HEK293 (cell line): ENCODE data around the gene MCOLN1.
A peak's percentile ranks its signal among the peaks of the same experiment; 100 is the strongest.

Experiments
- CTCF ChIA-PET: fragments of 350-600 bp; formaldehyde crosslinking; extraction: SDS; loops from one replicate; lab custom pipeline; 2021; ENCODE audit warnings: antibody characterized with exemption; lab: Yijun Ruan, JAX
- POLR2A ChIA-PET: fragments of 300-600 bp; formaldehyde crosslinking; extraction: SDS; loops from one replicate; lab custom pipeline; 2020; ENCODE audit warnings: antibody characterized with exemption, inconsistent platforms; lab: Yijun Ruan, JAX
- H3K27ac ChIP-seq: fragments of 200-500 bp; sonication (Bioruptor generic); 2 replicates; pipeline ENCODE4 v1.5.1; 2014; ENCODE audit warnings: low read depth, low read length, control low read depth, inconsistent platforms; ENCODE audit errors: extremely low read depth
- H3K36me3 ChIP-seq, 2 experiments: fragments of 200-500 bp in 1 of 2; sonication (Bioruptor generic) in 1 of 2; 1 replicate in 1 of 2; 2 replicates in 1 of 2; pipeline ENCODE4 v1.5.1; 2014 to 2017; ENCODE audit warnings: inconsistent platforms in 2 of 2, low read length in 2 of 2; ENCODE audit not compliant: control insufficient read depth in 2 of 2, insufficient read depth in 1 of 2
- H3K4me1 ChIP-seq: fragments of 200-500 bp; sonication (Bioruptor generic); 2 replicates; pipeline ENCODE4 v1.5.1; 2014; ENCODE audit warnings: mild to moderate bottlenecking, low read length, inconsistent platforms; ENCODE audit not compliant: control insufficient read depth, insufficient read depth
- H3K4me3 ChIP-seq: 2 replicates; pipeline ENCODE4 v1.5.1; 2011; ENCODE audit warnings: low read depth, mild to moderate bottlenecking, control low read depth, low read length, moderate library complexity
- H3K9me3 ChIP-seq: fragments of 200-500 bp; sonication (Bioruptor generic); 2 replicates; pipeline ENCODE4 v1.5.1; 2014; ENCODE audit warnings: low read depth, low read length, inconsistent platforms; ENCODE audit not compliant: control insufficient read depth, insufficient read depth
- GLI2 ChIP-seq: fragments of 450-650 bp; formaldehyde crosslinking; IDR thresholded peaks from 2 replicates; pipeline ENCODE4; 2017; ENCODE audit warnings: missing biosample characterization, missing genetic modification characterization, low read depth, borderline replicate concordance
- HIC1 ChIP-seq: fragments of 450-650 bp; formaldehyde crosslinking; IDR thresholded peaks from 2 replicates; pipeline ENCODE4 v1.5.1; 2016; ENCODE audit warnings: missing biosample characterization, missing genetic modification characterization
- INSM2 ChIP-seq: fragments of 450-650 bp; formaldehyde crosslinking; IDR thresholded peaks from 2 replicates; pipeline ENCODE4 v1.5.1; 2016; ENCODE audit warnings: missing biosample characterization, missing genetic modification characterization
- KLF8 ChIP-seq: fragments of 450-650 bp; formaldehyde crosslinking; IDR thresholded peaks from 2 replicates; pipeline ENCODE4 v1.5.1; 2016; ENCODE audit warnings: missing biosample characterization, missing genetic modification characterization
- SALL2 ChIP-seq: fragments of 450-650 bp; formaldehyde crosslinking; IDR thresholded peaks from 2 replicates; pipeline ENCODE4 v1.5.0; 2017; ENCODE audit warnings: missing biosample characterization, mild to moderate bottlenecking, missing genetic modification characterization, borderline replicate concordance
- TRIM28 ChIP-seq: IDR thresholded peaks from 2 replicates; pipeline ENCODE4 v1.6.1; 2011; ENCODE audit warnings: low read length, control low read depth, borderline replicate concordance
- YY1 ChIP-seq: fragments of 450-650 bp; formaldehyde crosslinking; IDR thresholded peaks from 2 replicates; pipeline ENCODE4 v1.5.1; 2018; ENCODE audit warnings: missing biosample characterization, missing genetic modification characterization
- ZBTB48 ChIP-seq: fragments of 450-650 bp; formaldehyde crosslinking; IDR thresholded peaks from 2 replicates; pipeline ENCODE4 v1.5.1; 2016; ENCODE audit warnings: missing biosample characterization, missing genetic modification characterization
- ZBTB7A ChIP-seq: fragments of 450-650 bp; formaldehyde crosslinking; IDR thresholded peaks from 2 replicates; pipeline ENCODE4 v1.5.1; 2016; ENCODE audit warnings: low read depth, missing biosample characterization, missing genetic modification characterization
- ZFP41 ChIP-seq: fragments of 450-650 bp; formaldehyde crosslinking; IDR thresholded peaks from 2 replicates; pipeline ENCODE4 v1.5.1; 2016; ENCODE audit warnings: missing biosample characterization, missing genetic modification characterization, borderline replicate concordance
- ZNF132 ChIP-seq: fragments of 450-650 bp; formaldehyde crosslinking; IDR thresholded peaks from 2 replicates; pipeline ENCODE4 v1.5.1; 2017; ENCODE audit warnings: missing biosample characterization, missing genetic modification characterization, borderline replicate concordance
- ZNF18 ChIP-seq: fragments of 450-650 bp; formaldehyde crosslinking; IDR thresholded peaks from 2 replicates; pipeline ENCODE4 v1.5.1; 2016; ENCODE audit warnings: missing biosample characterization, missing genetic modification characterization
- ZNF239 ChIP-seq: fragments of 450-650 bp; formaldehyde crosslinking; IDR thresholded peaks from 2 replicates; pipeline ENCODE4 v1.5.1; 2016; ENCODE audit warnings: missing biosample characterization, missing genetic modification characterization
- ZNF248 ChIP-seq: fragments of 450-650 bp; formaldehyde crosslinking; IDR thresholded peaks from 2 replicates; pipeline ENCODE4 v1.5.1; 2017; ENCODE audit warnings: missing biosample characterization, missing genetic modification characterization
- ZNF26 ChIP-seq: fragments of 450-650 bp; formaldehyde crosslinking; IDR thresholded peaks from 2 replicates; pipeline ENCODE4 v1.5.1; 2016; ENCODE audit warnings: missing biosample characterization, missing genetic modification characterization
- ZNF292 ChIP-seq: fragments of 450-650 bp; formaldehyde crosslinking; IDR thresholded peaks from 2 replicates; pipeline ENCODE4 v1.5.1; 2016; ENCODE audit warnings: low read depth, missing biosample characterization, missing genetic modification characterization, borderline replicate concordance
- ZNF521 ChIP-seq: fragments of 450-650 bp; formaldehyde crosslinking; IDR thresholded peaks from 2 replicates; pipeline ENCODE4 v1.5.1; 2017; ENCODE audit warnings: missing biosample characterization, mild to moderate bottlenecking, missing genetic modification characterization
- ZNF76 ChIP-seq: fragments of 450-650 bp; formaldehyde crosslinking; IDR thresholded peaks from 2 replicates; pipeline ENCODE4; 2016; ENCODE audit warnings: low read depth, missing biosample characterization, missing genetic modification characterization, borderline replicate concordance
- ZSCAN30 ChIP-seq: fragments of 450-650 bp; IDR thresholded peaks from 2 replicates; pipeline ENCODE4 v1.5.1; 2018; ENCODE audit warnings: missing biosample characterization, mild to moderate bottlenecking, missing genetic modification characterization, moderate library complexity
- TF ChIP-seq, protein P1 (sequence below): fragments of 450-650 bp; formaldehyde crosslinking; IDR thresholded peaks from 2 replicates; pipeline ENCODE4 v1.5.1; 2016; ENCODE audit warnings: missing biosample characterization, missing genetic modification characterization, borderline replicate concordance
- TF ChIP-seq, protein P2 (sequence below): fragments of 450-650 bp; formaldehyde crosslinking; IDR thresholded peaks from 2 replicates; pipeline ENCODE4 v1.5.1; 2017; ENCODE audit warnings: missing biosample characterization, missing genetic modification characterization
- TF ChIP-seq, protein P3 (sequence below): fragments of 450-650 bp; formaldehyde crosslinking; IDR thresholded peaks from 2 replicates; pipeline ENCODE4 v1.5.1; 2017; ENCODE audit warnings: missing biosample characterization, missing genetic modification characterization

MCOLN1 gene

DNA sequence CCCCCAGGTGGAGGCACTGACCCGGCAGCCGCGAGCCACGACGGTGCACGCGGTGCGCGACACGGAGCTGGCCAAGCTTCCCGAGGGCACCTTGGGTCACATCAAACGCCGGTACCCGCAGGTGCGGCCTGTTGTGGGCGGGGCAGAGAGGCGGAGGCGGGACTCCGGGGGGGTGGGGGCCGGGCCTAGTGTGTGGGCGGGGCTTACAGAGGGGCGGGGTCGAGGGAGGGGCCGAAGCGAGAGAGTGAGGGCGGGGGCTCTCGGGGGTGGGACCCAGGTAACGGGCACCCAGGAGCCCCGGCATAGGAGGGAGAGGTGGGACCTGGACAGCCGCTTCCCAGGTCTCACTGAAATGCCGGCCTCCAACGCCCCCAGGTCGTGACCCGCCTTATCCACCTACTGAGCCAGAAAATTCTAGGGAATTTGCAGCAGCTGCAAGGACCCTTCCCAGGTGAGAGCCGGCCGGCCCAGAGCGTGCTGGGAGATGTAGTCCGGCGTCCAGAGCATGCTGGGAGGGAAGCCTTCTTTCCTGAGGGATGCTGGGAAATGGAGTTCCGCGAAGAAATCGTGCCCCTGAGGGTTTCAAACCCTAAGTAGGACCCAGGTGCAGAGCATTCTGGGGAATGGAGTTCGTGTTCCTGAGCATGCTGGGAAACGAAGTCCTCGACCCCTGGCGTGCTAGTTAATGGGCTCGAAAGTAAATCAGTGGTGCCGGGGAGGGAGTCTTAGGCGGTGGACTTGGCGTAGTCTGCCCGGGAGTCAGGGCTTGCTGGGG is 28.8 kb downstream of the MCOLN1 start:
- Histone ChIP-seq H3K27ac (no peak overlapping the region), H3K36me3 (peaks cover 0 to 19% of the 10 kb centered on the region in 2 experiments; a peak in 2 of 3 replicates), H3K4me1 (no peaks in the 10 kb centered on the region), H3K4me3 (no peak overlapping the region), H3K9me3 (no peaks in the 10 kb centered on the region)
- CTCF ChIA-PET: no interaction called here
- 0 out of 2 replicates have a peak, but pooled peaks have one; percentile 34 for TF ChIP-seq ZBTB7A
- no peak for TF ChIP-seq ZFP41
- TF ChIP-seq ZNF18: no peak
- TF ChIP-seq SALL2 (tag by site-specific recombination): no peak
- peak; percentile 88 for TF ChIP-seq ZNF76
- 0 out of 2 replicates have a peak, but pooled peaks have one; percentile 21 for TF ChIP-seq YY1 (tag by site-specific recombination)
- TF ChIP-seq ZBTB48 (tag by site-specific recombination): peak; percentile 54; the same call in 1 of the 2 replicates
- POLR2A ChIA-PET: no interaction called here

DNA sequence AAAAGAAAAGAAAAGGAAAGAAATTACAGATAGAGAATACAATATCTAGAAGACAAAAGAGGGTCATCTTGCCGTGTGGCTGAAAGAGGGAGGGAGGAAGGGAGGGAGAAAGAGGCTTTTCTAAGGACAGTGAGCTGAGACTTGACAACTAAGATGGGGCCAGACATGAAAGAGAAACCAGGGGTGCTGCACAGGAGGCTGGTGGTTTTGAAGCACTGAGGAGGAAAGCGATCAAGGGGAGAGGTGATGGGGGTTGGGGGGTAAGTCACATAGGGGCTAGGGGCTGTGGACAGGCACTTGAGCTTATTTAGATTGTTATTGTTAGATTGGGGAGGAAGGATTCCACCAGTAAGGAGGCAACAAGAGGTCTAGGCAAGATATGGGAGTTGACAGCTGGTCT is 30.4 kb downstream of the MCOLN1 start:
- no peaks in the 10 kb centered on the region for H3K9me3 ChIP-seq
- H3K4me1 ChIP-seq: no peaks in the 10 kb centered on the region
- no peak overlapping the region for H3K4me3 ChIP-seq
- ChIA-PET POLR2A (interaction anchor here (0.7 to 1.0 kb wide), 2 partner anchors 41 to 65 kb away, joined by 4 to 5 read pairs; no protein-coding TSS in a partner anchor), CTCF (interaction anchor here (0.6 to 1.8 kb wide), 4 partner anchors 16 to 197 kb away, joined by 3 to 7 read pairs (median 4); no protein-coding TSS in a partner anchor)
- H3K27ac ChIP-seq: no peak overlapping the region
- peaks cover 0 to 30% of the 10 kb centered on the region in 2 experiments; a peak in 2 of 3 replicates for H3K36me3 ChIP-seq
- no peak for TF ChIP-seq HIC1 (tag by site-specific recombination)
- TF ChIP-seq ZNF132: no peak
- TF ChIP-seq, protein P1, sequence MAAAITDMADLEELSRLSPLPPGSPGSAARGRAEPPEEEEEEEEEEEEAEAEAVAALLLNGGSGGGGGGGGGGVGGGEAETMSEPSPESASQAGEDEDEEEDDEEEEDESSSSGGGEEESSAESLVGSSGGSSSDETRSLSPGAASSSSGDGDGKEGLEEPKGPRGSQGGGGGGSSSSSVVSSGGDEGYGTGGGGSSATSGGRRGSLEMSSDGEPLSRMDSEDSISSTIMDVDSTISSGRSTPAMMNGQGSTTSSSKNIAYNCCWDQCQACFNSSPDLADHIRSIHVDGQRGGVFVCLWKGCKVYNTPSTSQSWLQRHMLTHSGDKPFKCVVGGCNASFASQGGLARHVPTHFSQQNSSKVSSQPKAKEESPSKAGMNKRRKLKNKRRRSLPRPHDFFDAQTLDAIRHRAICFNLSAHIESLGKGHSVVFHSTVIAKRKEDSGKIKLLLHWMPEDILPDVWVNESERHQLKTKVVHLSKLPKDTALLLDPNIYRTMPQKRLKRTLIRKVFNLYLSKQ (tag by site-specific recombination): no peak
- TF ChIP-seq ZNF239 (tag by site-specific recombination): no peak
- no peak for TF ChIP-seq ZNF521 (tag by site-specific recombination)
- no peak for TF ChIP-seq GLI2
- TF ChIP-seq KLF8 (tag by site-specific recombination): no peak
- TF ChIP-seq, protein P2, sequence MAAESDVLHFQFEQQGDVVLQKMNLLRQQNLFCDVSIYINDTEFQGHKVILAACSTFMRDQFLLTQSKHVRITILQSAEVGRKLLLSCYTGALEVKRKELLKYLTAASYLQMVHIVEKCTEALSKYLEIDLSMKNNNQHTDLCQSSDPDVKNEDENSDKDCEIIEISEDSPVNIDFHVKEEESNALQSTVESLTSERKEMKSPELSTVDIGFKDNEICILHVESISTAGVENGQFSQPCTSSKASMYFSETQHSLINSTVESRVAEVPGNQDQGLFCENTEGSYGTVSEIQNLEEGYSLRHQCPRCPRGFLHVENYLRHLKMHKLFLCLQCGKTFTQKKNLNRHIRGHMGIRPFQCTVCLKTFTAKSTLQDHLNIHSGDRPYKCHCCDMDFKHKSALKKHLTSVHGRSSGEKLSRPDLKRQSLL (tag by site-specific recombination): no peak
- TF ChIP-seq INSM2 (tag by site-specific recombination): no peak
- no peak for TF ChIP-seq TRIM28
- no peak for TF ChIP-seq ZNF26 (tag by site-specific recombination)
- TF ChIP-seq, protein P3, sequence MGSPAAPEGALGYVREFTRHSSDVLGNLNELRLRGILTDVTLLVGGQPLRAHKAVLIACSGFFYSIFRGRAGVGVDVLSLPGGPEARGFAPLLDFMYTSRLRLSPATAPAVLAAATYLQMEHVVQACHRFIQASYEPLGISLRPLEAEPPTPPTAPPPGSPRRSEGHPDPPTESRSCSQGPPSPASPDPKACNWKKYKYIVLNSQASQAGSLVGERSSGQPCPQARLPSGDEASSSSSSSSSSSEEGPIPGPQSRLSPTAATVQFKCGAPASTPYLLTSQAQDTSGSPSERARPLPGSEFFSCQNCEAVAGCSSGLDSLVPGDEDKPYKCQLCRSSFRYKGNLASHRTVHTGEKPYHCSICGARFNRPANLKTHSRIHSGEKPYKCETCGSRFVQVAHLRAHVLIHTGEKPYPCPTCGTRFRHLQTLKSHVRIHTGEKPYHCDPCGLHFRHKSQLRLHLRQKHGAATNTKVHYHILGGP (tag by site-specific recombination): no peak
- no peak for TF ChIP-seq ZFP41
- TF ChIP-seq ZNF248 (tag by site-specific recombination): no peak
- no peak for TF ChIP-seq ZSCAN30 (tag by site-specific recombination)
- no peak for TF ChIP-seq ZNF292
